Measurements from ENCODE around the gene NUAK1. TPM values are rescaled to one million over a fixed set of nuclear protein-coding genes. Genes with fewer than 3 reads are reported as not detected.

NUAK1 gene
- total RNA-seq, 1 experiment from 2014 or later: 50.3 TPM

- Histone ChIP-seq H3K27me3 (ENCODE audit: control insufficient read depth, insufficient read depth, low read length) (no peaks in the 10 kb centered on the region), H3K36me3 (ENCODE audit: control insufficient read depth, insufficient read depth, low read length) (peaks cover 6% of the 10 kb centered on the region; the same call in 1 of the 2 replicates), H3K4me1 (ENCODE audit: control insufficient read depth, insufficient read depth, low read length) (peaks cover 72% of the 10 kb centered on the region), H3K4me3 (ENCODE audit: low read depth in 2 of 2, low read length in 2 of 2) (0 out of 4 replicates have a peak overlapping the region, but pooled peaks of 1 of the 2 experiments have one; percentile 5), H3K9me3 (ENCODE audit: control insufficient read depth, insufficient read depth, low read depth, low read length) (no peaks in the 10 kb centered on the region), H3K27ac (ENCODE audit: low read length) (peak overlapping the region; percentile 90)
- TF ChIP-seq TCF7L2 (IDR thresholded peaks at IDR 0.05; ENCODE audit: low read depth, low read length) (no peak; the same call in 1 of the 2 replicates), REST (IDR thresholded peaks at IDR 0.05; ENCODE audit: insufficient read depth in 1 of 2, low read depth in 2 of 2, low read length in 1 of 2) (no peak), POLR2AphosphoS5 (IDR thresholded peaks at IDR 0.05; ENCODE audit: low read depth, low read length) (no peak), SIN3A (IDR thresholded peaks at IDR 0.05; ENCODE audit: borderline replicate concordance, insufficient read depth, low read depth, low read length) (no peak), CTCF (IDR thresholded peaks at IDR 0.05) (no peak)
- DNase-seq (ENCODE audit: low read depth, low spot score) (no peak), ATAC-seq (peak; percentile 79)
- in situ Hi-C loops (cut with HindIII; ENCODE audit: low pct_unique_long_range_greater_than_20kb, low sequenced_read_pairs): no loop called here
- BruUV-seq (replicated peaks): no TSS peak
- intact Hi-C loops (cut with micrococcal nuclease; ENCODE audit: unreplicated experiment): no loop called here
- CTCF ChIA-PET: interaction anchor here (0.8 kb wide), 1 partner anchor 21 kb away, joined by 3 read pairs; no protein-coding TSS in a partner anchor
- POLR2A ChIA-PET: no interaction called here
Observed at GRCh38 chr12:106106892-106107291, 31.9 kb downstream of the NUAK1 start.

- Histone ChIP-seq H3K4me1 (ENCODE audit: control insufficient read depth, insufficient read depth, low read length) (peaks cover 70% of the 10 kb centered on the region), H3K36me3 (ENCODE audit: control insufficient read depth, insufficient read depth, low read length) (peaks cover 6% of the 10 kb centered on the region; the same call in 1 of the 2 replicates), H3K27ac (ENCODE audit: low read length) (peak overlapping the region; percentile 90), H3K9me3 (ENCODE audit: control insufficient read depth, insufficient read depth, low read depth, low read length) (no peaks in the 10 kb centered on the region), H3K27me3 (ENCODE audit: control insufficient read depth, insufficient read depth, low read length) (no peaks in the 10 kb centered on the region), H3K4me3 (ENCODE audit: low read depth in 2 of 2, low read length in 2 of 2) (no peak overlapping the region)
- in situ Hi-C loops (cut with HindIII; ENCODE audit: low pct_unique_long_range_greater_than_20kb, low sequenced_read_pairs) (no loop called here), intact Hi-C loops (cut with micrococcal nuclease; ENCODE audit: unreplicated experiment) (no loop called here)
- TF ChIP-seq TCF7L2 (IDR thresholded peaks at IDR 0.05; ENCODE audit: low read depth, low read length) (0 out of 2 replicates have a peak, but pooled peaks have one; percentile 5), SIN3A (IDR thresholded peaks at IDR 0.05; ENCODE audit: borderline replicate concordance, insufficient read depth, low read depth, low read length) (no peak), CTCF (IDR thresholded peaks at IDR 0.05) (no peak)
- DNase-seq (ENCODE audit: low read depth, low spot score): no peak
- ATAC-seq: no peak
- ChIA-PET CTCF (interaction anchor here (0.8 kb wide), 1 partner anchor 22 kb away, joined by 3 read pairs; no protein-coding TSS in a partner anchor), POLR2A (no interaction called here)
- BruUV-seq (replicated peaks): no TSS peak
Observed at GRCh38 chr12:106106061-106106566, 32.6 kb downstream of the NUAK1 start.
